ENCODE data around the gene BCAP31. TPM values are rescaled to one million over a fixed set of nuclear protein-coding genes. Genes with fewer than 3 reads are reported as not detected.
"Not testable (repeated sequence)": the region's sequence is repeated elsewhere in the genome, so short reads cannot be mapped to it uniquely, and the experiment has no call there.

BCAP31 gene
- total RNA-seq, 1 experiment from 2014 or later: 371 TPM

GRCh38 chrX:153685156-153685536 lies 39.0 kb downstream of the BCAP31 start:
- H3K36me3 Mint-ChIP-seq (ENCODE audit: insufficient read depth, unreplicated experiment): peaks cover 19% of the 10 kb centered on the region
- H3K27ac Mint-ChIP-seq (ENCODE audit: unreplicated experiment): no peak overlapping the region
- no peak for DNase-seq
- no peaks in the 10 kb centered on the region for H3K9me3 Mint-ChIP-seq (ENCODE audit: low read depth, unreplicated experiment)
- no TSS peak for BruUV-seq (replicated peaks)
- peaks cover 21% of the 10 kb centered on the region for H3K27me3 Mint-ChIP-seq (ENCODE audit: unreplicated experiment)
- no peak overlapping the region for H3K4me3 Mint-ChIP-seq (ENCODE audit: low read depth, unreplicated experiment)
- intact Hi-C loops (cut with micrococcal nuclease; ENCODE audit: unreplicated experiment): no loop called here
- CTCF ChIA-PET: interaction anchor here (0.7 kb wide), 1 partner anchor 11 kb away, joined by 4 read pairs; no protein-coding TSS in a partner anchor
- TF ChIP-seq, protein P1, sequence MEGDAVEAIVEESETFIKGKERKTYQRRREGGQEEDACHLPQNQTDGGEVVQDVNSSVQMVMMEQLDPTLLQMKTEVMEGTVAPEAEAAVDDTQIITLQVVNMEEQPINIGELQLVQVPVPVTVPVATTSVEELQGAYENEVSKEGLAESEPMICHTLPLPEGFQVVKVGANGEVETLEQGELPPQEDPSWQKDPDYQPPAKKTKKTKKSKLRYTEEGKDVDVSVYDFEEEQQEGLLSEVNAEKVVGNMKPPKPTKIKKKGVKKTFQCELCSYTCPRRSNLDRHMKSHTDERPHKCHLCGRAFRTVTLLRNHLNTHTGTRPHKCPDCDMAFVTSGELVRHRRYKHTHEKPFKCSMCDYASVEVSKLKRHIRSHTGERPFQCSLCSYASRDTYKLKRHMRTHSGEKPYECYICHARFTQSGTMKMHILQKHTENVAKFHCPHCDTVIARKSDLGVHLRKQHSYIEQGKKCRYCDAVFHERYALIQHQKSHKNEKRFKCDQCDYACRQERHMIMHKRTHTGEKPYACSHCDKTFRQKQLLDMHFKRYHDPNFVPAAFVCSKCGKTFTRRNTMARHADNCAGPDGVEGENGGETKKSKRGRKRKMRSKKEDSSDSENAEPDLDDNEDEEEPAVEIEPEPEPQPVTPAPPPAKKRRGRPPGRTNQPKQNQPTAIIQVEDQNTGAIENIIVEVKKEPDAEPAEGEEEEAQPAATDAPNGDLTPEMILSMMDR (IDR thresholded peaks at IDR 0.05; ENCODE audit: unreplicated experiment): no peak
- no peaks in the 10 kb centered on the region for H3K4me1 Mint-ChIP-seq (ENCODE audit: low read depth, unreplicated experiment)

- no peak overlapping the region for H3K4me3 Mint-ChIP-seq (ENCODE audit: low read depth, unreplicated experiment)
- peaks cover 26% of the 10 kb centered on the region for H3K27me3 Mint-ChIP-seq (ENCODE audit: unreplicated experiment)
- no TSS peak for BruUV-seq (replicated peaks)
- DNase-seq: no peak
- intact Hi-C loops (cut with micrococcal nuclease; ENCODE audit: unreplicated experiment): no loop called here
- H3K27ac Mint-ChIP-seq (ENCODE audit: unreplicated experiment): no peak overlapping the region
- TF ChIP-seq, protein P1 (IDR thresholded peaks at IDR 0.05; ENCODE audit: unreplicated experiment): no peak
- H3K4me1 Mint-ChIP-seq (ENCODE audit: low read depth, unreplicated experiment): no peaks in the 10 kb centered on the region
- CTCF ChIA-PET: interaction anchor here (0.7 to 0.8 kb wide), 2 partner anchors 11 to 23 kb away, joined by 3 to 4 read pairs; no protein-coding TSS in a partner anchor
- peaks cover 16% of the 10 kb centered on the region for H3K36me3 Mint-ChIP-seq (ENCODE audit: insufficient read depth, unreplicated experiment)
- no peaks in the 10 kb centered on the region for H3K9me3 Mint-ChIP-seq (ENCODE audit: low read depth, unreplicated experiment)
Measured at GRCh38 chrX:153684467-153685155, 39.6 kb downstream of the BCAP31 start.

DNA sequence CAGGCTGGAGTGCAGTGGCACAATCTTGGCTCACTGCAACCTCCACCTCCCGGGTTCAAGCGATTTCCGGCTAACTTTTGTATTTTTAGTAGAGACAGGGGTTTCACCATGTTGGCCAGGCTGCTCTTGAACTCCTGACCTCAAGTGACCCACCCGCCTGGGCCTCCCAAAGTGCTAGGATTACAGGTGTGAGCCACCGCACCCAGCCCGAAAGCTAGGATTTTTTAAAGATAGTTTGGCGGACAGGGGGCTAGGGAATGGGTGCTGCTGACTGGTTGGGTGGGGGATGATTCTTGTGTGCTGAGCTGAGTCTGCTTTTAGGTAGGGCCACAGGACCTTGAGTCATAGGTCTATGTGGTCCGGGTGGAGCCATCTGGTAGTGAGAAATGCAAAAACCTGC lies 40.7 kb downstream of the BCAP31 start:
- H3K4me1 Mint-ChIP-seq (ENCODE audit: low read depth, unreplicated experiment); DNase-seq; CTCF ChIA-PET; intact Hi-C loops (cut with micrococcal nuclease; ENCODE audit: unreplicated experiment); H3K27ac Mint-ChIP-seq (ENCODE audit: unreplicated experiment); H3K9me3 Mint-ChIP-seq (ENCODE audit: low read depth, unreplicated experiment); BruUV-seq (replicated peaks); H3K4me3 Mint-ChIP-seq (ENCODE audit: low read depth, unreplicated experiment): not testable (repeated sequence)
- Mint-ChIP-seq H3K27me3 (ENCODE audit: unreplicated experiment) (peaks cover 38% of the 10 kb centered on the region), H3K36me3 (ENCODE audit: insufficient read depth, unreplicated experiment) (peaks cover 16% of the 10 kb centered on the region)

- BruUV-seq (replicated peaks): no TSS peak
- Mint-ChIP-seq H3K4me3 (ENCODE audit: low read depth, unreplicated experiment) (no peak overlapping the region), H3K27ac (ENCODE audit: unreplicated experiment) (no peak overlapping the region), H3K27me3 (ENCODE audit: unreplicated experiment) (peaks cover 32% of the 10 kb centered on the region), H3K36me3 (ENCODE audit: insufficient read depth, unreplicated experiment) (peaks cover under 1% of the 10 kb centered on the region), H3K4me1 (ENCODE audit: low read depth, unreplicated experiment) (no peaks in the 10 kb centered on the region), H3K9me3 (ENCODE audit: low read depth, unreplicated experiment) (no peaks in the 10 kb centered on the region)
- CTCF ChIA-PET: no interaction called here
- DNase-seq: no peak
- intact Hi-C loops (cut with micrococcal nuclease; ENCODE audit: unreplicated experiment): no loop called here
- TF ChIP-seq, protein P1 (IDR thresholded peaks at IDR 0.05; ENCODE audit: unreplicated experiment): no peak
Measured at GRCh38 chrX:153681175-153681574, 43.0 kb downstream of the BCAP31 start.

GRCh38 chrX:153674219-153674851 lies 49.9 kb downstream of the BCAP31 start:
- H3K4me1 Mint-ChIP-seq (ENCODE audit: low read depth, unreplicated experiment): no peaks in the 10 kb centered on the region
- no peaks in the 10 kb centered on the region for H3K36me3 Mint-ChIP-seq (ENCODE audit: insufficient read depth, unreplicated experiment)
- H3K9me3 Mint-ChIP-seq (ENCODE audit: low read depth, unreplicated experiment): no peaks in the 10 kb centered on the region
- H3K27ac Mint-ChIP-seq (ENCODE audit: unreplicated experiment): no peak overlapping the region
- DNase-seq: no peak
- CTCF ChIA-PET: interaction anchor here (0.6 kb wide), 1 partner anchor 11 kb away, joined by 4 read pairs; no protein-coding TSS in a partner anchor
- BruUV-seq (replicated peaks): no TSS peak
- peaks cover 57% of the 10 kb centered on the region for H3K27me3 Mint-ChIP-seq (ENCODE audit: unreplicated experiment)
- TF ChIP-seq, protein P1 (IDR thresholded peaks at IDR 0.05; ENCODE audit: unreplicated experiment): no peak
- H3K4me3 Mint-ChIP-seq (ENCODE audit: low read depth, unreplicated experiment): no peak overlapping the region
- intact Hi-C loops (cut with micrococcal nuclease; ENCODE audit: unreplicated experiment): no loop called here

All from Calu3 (cell line).